Measurements from ENCODE around the gene MACF1. TPM values are rescaled to one million over a fixed set of nuclear protein-coding genes. Genes with fewer than 3 reads are reported as not detected.
"Not testable (repeated sequence)": the region's sequence is repeated elsewhere in the genome, so short reads cannot be mapped to it uniquely, and the experiment has no call there.

Gene MACF1
- total RNA-seq, 2 donors from 2014 or later: 273 to 278 TPM

DNA sequence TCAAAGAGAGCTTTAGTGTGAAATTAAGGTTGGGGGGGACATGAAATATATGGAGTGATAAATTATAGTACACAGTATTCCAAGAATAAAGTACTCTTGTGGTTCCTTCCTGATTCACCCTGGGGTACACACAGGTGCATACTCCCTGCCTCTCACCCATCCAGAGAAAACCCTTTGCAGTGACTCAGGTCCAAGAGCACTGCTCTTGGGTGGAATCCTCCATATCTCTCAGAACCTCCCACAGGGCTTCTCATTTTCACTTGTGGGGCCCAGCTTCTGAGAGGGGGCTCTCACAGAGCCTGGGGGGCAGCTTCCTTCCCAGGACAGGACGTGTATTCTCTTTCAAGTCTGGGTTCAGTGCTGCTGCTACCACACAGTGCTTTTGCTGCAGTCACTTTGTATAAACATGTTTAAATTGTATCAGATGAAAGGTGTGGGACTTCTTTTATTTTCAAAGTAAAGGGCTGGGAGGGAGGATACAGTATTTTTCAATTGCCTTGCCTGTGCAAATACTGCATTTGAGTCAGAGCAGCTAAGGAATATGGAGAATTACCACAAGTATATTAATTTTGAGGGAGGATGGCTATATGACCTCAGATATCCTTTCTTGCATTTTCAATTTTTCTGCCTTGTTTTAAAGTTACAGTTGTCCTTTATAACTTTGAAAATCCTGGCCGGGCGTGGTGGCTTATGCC, 262.1 kb downstream of the MACF1 start:
- Histone ChIP-seq H3K4me3 (no peak overlapping the region), H3K27ac (no peak overlapping the region), H3K9me3 (no peaks in the 10 kb centered on the region), H3K36me3 (peaks cover 94% of the 10 kb centered on the region), H3K4me1 (peaks cover 0 to 14% of the 10 kb centered on the region in 2 donors), H3K27me3 (no peaks in the 10 kb centered on the region)
- TF ChIP-seq CTCF (IDR thresholded peaks at IDR 0.05): no peak
- no peak for DNase-seq (ENCODE audit: low spot score)

GRCh38 chr1:39467108-39467720, 262.7 kb downstream of the MACF1 start:
- H3K36me3 ChIP-seq: peaks cover 89% of the 10 kb centered on the region
- not testable (repeated sequence) for DNase-seq (ENCODE audit: low spot score)

GRCh38 chr1:39469150-39469549, 264.7 kb downstream of the MACF1 start:
- peaks cover 0 to 17% of the 10 kb centered on the region in 2 donors for H3K4me1 ChIP-seq
- H3K36me3 ChIP-seq: peaks cover 80% of the 10 kb centered on the region
- H3K4me3 ChIP-seq: no peak overlapping the region

More at GRCh38 chr1:39467108-39467720, 262.7 kb downstream of the MACF1 start:
- peaks cover 0 to 14% of the 10 kb centered on the region in 2 donors for H3K4me1 ChIP-seq
- H3K4me3 ChIP-seq, H3K27me3 ChIP-seq, H3K9me3 ChIP-seq, H3K27ac ChIP-seq: not testable (repeated sequence)

GRCh38 chr1:39470040-39470439, 265.5 kb downstream of the MACF1 start:
- Histone ChIP-seq H3K36me3 (peaks cover 81% of the 10 kb centered on the region), H3K27ac (no peak overlapping the region), H3K9me3 (no peaks in the 10 kb centered on the region), H3K4me3 (no peak overlapping the region), H3K27me3 (no peaks in the 10 kb centered on the region), H3K4me1 (peaks cover 0 to 26% of the 10 kb centered on the region in 2 donors)
- TF ChIP-seq CTCF (IDR thresholded peaks at IDR 0.05): no peak
- no peak for DNase-seq (ENCODE audit: low spot score)

More at GRCh38 chr1:39469150-39469549, 264.7 kb downstream of the MACF1 start:
- no peaks in the 10 kb centered on the region for H3K9me3 ChIP-seq
- TF ChIP-seq CTCF (IDR thresholded peaks at IDR 0.05): peak in 1 of 2 donors; percentile 45
- no peaks in the 10 kb centered on the region for H3K27me3 ChIP-seq
- DNase-seq (ENCODE audit: low spot score): no peak
- peak overlapping the region in 1 of 2 donors; percentile 8 for H3K27ac ChIP-seq

DNA sequence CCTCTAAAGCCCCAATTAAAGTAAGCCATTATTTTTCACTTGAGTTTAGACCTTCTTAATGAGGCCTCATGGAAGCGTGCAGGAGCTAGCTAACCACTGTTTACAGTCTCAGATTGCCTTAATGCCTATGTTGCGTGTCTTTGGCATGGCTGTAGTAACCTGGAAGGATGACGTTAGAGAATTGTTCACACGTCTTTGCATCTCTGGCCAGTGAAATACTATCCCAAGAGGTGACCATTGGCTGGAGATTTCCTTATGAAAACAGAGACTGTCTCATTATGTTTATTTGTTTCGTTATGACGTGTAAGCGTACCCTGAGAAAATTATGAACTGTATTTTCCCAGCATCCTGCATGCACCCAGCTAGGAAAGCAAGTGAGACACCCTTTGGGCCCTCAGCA, 268.3 kb downstream of the MACF1 start:
- TF ChIP-seq CTCF (IDR thresholded peaks at IDR 0.05): no peak
- Histone ChIP-seq H3K36me3 (peaks cover 63% of the 10 kb centered on the region), H3K27ac (peak overlapping the region in 1 of 2 donors; percentile 18), H3K9me3 (no peaks in the 10 kb centered on the region), H3K4me1 (peaks cover 0 to 17% of the 10 kb centered on the region in 2 donors), H3K27me3 (no peaks in the 10 kb centered on the region), H3K4me3 (no peak overlapping the region)
- no peak for DNase-seq (ENCODE audit: low spot score)

DNA sequence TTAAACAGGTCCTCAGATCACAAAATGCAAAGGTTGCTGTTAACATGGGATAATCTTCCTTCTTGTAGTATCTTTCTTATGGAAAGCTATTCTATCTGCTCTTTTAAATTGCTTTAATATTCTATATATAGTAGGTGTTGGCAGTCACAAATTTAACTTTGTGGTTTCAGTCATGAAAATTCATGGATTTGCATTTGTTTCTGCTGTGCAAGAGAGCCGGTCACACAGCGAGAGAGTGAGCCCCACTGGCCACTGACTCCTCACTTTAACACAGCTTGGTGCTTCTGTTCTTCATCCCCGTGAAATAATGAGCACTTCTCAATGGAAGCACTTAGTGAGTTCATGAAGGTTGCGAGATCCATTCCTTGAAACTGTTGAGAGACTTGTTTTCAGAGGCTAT, 268.8 kb downstream of the MACF1 start:
- Histone ChIP-seq H3K4me3 (no peak overlapping the region), H3K27ac (peak overlapping the region; percentile 18 to 82), H3K4me1 (peaks cover 0 to 17% of the 10 kb centered on the region in 2 donors), H3K36me3 (peaks cover 59% of the 10 kb centered on the region), H3K9me3 (no peaks in the 10 kb centered on the region), H3K27me3 (no peaks in the 10 kb centered on the region)
- no peak for TF ChIP-seq CTCF (IDR thresholded peaks at IDR 0.05)
- no peak for DNase-seq (ENCODE audit: low spot score)

Measured in right atrium auricular region (tissue), 2 donors.